GM20000 (cell line): ENCODE data around the gene SLC25A45.

Source experiments
- DNase-seq: peaks from one replicate; pipeline ENCODE4 v3.0.0; 2012; ENCODE audit warnings: low spot score
- CTCF ChIP-seq: IDR thresholded peaks from 2 replicates; pipeline ENCODE4 v1.5.1; 2012; ENCODE audit warnings: mild to moderate bottlenecking, control low read depth; ENCODE audit errors: extremely low read depth, missing control alignments

SLC25A45 gene

DNA sequence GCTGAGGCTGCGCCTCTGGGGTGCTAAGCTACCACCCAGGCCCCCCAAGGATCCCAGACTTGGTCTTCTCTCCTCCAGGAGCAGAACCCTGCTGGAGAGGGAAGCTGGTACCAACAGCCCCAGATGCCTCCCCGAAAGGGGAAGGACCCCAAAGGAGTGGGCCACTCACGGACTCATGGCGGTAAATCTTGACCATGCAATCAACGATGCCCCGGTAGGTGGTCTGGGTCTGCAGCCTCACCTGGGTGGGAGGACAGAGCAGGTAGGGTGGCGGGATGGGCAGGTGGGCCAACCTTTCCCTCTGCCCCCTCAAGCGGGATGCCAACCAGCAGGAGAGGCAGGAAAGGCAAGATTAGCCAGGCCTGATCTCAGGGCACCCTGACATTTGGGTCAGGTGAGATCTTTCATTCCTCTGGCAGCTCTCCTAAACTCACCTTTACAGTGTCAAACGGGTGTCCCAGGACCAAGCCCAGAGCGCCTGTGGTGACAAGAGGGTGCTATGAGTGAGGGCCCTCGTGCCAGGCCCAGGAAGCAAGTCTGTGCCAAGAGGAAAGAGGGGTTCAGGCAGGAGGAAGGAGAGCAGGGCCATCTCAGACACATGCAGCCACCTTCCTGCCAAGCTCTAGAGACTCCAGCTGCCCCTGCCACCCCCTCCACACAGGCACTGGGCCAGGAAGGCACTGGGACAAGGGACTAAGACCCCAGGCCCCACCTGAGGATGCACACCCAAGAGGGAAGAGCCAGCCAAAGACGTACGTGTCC, 2.6 kb downstream of the SLC25A45 start:
- DNase-seq, result no peak
- TF ChIP-seq CTCF, result no peak

- no peak for TF ChIP-seq CTCF
These were observed 3.4 kb downstream of the SLC25A45 start for GRCh38 chr11:65378928-65379638.

GRCh38 chr11:65378208-65378927, 4.1 kb downstream of the SLC25A45 start:
- no peak for TF ChIP-seq CTCF
- no peak for DNase-seq

More at GRCh38 chr11:65378928-65379638, 3.4 kb downstream of the SLC25A45 start:
- no peak for DNase-seq

GRCh38 chr11:65377777-65378176, 4.7 kb downstream of the SLC25A45 start:
- TF ChIP-seq CTCF, result no peak
- DNase-seq, result no peak

- DNase-seq, result no peak
- TF ChIP-seq CTCF, result no peak
These were observed 5.4 kb downstream of the SLC25A45 start for GRCh38 chr11:65377036-65377435.

DNA sequence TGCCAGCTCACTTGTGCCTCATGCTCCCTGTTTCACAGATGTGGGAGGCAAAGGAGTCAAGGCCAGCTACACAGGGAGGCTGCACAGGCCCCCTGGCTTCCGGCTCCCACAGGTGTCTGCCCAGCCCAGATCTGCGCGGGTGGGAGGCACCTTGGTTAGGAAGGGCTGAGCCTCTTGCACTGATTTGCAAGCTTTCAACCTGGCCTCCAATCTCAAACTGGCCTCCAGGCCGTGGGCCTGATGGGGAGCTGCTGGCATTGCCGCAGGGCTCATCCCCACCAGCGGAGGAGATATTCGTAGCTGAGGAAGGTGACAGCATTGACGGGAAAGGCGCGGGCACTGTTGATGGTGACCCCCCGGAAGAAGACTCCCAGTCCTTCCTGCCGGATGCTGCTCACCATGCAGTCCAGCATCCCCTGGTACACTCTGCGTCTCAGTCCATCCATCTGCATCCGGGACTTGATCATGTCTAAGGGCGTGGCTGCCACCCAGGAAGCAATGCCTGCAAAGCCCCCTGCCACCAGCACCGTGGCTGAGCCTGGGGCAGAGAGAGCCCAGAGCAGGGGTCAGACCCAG, 6.2 kb downstream of the SLC25A45 start:
- no peak for DNase-seq
- TF ChIP-seq CTCF, result no peak
